Lower leg skin (tissue), 3 donors: ENCODE results near the gene OLA1.

ENCODE experiments used
- POLR2A ChIP-seq, 2 donors: fragments of 450-650 bp; IDR thresholded peaks; one replicate each; pipeline ENCODE4 v1.6.1; 2016 to 2017; ENCODE audit warnings: antibody characterized with exemption in 2 of 2, mild to moderate bottlenecking in 1 of 2, moderate library complexity in 1 of 2
- TF ChIP-seq, protein P1 (sequence below), 3 donors: fragments of 450-650 bp; IDR thresholded peaks; one replicate each; pipeline ENCODE4 v1.5.1; 2016; ENCODE audit warnings: antibody characterized with exemption in 3 of 3, mild to moderate bottlenecking in 3 of 3, moderate library complexity in 2 of 3

DNA sequence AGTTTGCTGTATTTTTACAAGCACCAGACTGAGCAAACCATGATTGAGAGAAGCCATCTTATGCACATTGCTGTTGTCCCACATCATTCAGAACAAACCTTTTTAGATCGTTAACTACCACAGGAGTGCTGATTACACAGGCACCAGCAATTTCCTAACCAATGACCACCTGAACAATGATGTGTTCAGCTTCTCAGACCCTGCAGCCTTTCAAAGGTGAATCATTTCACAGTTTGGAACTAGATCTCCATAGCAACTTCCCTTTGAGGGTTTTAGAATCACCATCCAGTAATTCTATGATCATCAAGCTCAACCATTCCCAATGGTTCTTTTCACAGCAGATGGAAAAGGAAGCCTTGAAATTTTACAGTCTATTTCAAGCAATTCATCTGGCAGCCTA lies 71.4 kb downstream of the OLA1 start:
- TF ChIP-seq, protein P1, sequence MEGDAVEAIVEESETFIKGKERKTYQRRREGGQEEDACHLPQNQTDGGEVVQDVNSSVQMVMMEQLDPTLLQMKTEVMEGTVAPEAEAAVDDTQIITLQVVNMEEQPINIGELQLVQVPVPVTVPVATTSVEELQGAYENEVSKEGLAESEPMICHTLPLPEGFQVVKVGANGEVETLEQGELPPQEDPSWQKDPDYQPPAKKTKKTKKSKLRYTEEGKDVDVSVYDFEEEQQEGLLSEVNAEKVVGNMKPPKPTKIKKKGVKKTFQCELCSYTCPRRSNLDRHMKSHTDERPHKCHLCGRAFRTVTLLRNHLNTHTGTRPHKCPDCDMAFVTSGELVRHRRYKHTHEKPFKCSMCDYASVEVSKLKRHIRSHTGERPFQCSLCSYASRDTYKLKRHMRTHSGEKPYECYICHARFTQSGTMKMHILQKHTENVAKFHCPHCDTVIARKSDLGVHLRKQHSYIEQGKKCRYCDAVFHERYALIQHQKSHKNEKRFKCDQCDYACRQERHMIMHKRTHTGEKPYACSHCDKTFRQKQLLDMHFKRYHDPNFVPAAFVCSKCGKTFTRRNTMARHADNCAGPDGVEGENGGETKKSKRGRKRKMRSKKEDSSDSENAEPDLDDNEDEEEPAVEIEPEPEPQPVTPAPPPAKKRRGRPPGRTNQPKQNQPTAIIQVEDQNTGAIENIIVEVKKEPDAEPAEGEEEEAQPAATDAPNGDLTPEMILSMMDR (IDR thresholded peaks at IDR 0.05), result no peak
- no peak for TF ChIP-seq POLR2A (IDR thresholded peaks at IDR 0.05)
